Upper lobe of left lung (tissue), 6 donors: ENCODE measurements around the gene KIRREL1. TPM values are rescaled to one million over a fixed set of nuclear protein-coding genes. Genes with fewer than 3 reads are reported as not detected.

ENCODE experiments used
- ATAC-seq, 2 donors: fragments of 200-7000 bp; cut with Tn5 transposase; one replicate each; pipeline ENCODE4 v1.9.1; 2022; ENCODE audit warnings: mild to moderate bottlenecking in 2 of 2, moderate library complexity in 2 of 2; ENCODE audit not compliant: low FRiP score in 2 of 2
- DNase-seq, 2 donors: peaks; one replicate each; pipeline ENCODE4 v3.0.0-alpha.2; 2019 to 2020
- H3K27ac ChIP-seq, 4 donors: fragments of 200-600 bp; sonication (generic); one replicate each; pipeline ENCODE4 v1.5.1; 2016 to 2019
- H3K27me3 ChIP-seq, 4 donors: fragments of 200-600 bp; sonication (generic); one replicate each; pipeline ENCODE4 v1.5.1; 2017 to 2019
- H3K36me3 ChIP-seq, 4 donors: fragments of 200-600 bp; sonication (generic); one replicate each; pipeline ENCODE4 v1.5.1; 2016 to 2019
- H3K4me1 ChIP-seq, 4 donors: fragments of 200-600 bp; sonication (generic); one replicate each; pipeline ENCODE4 v1.5.1; 2018 to 2019
- H3K4me3 ChIP-seq, 4 donors: fragments of 200-600 bp; sonication (generic); one replicate each; pipeline ENCODE4 v1.5.1; 2017 to 2019; ENCODE audit warnings: mild to moderate bottlenecking in 2 of 4, moderate library complexity in 1 of 4
- H3K9me3 ChIP-seq, 4 donors: fragments of 200-600 bp; sonication (generic); one replicate each; pipeline ENCODE4 v1.5.1; 2018 to 2019
- EP300 ChIP-seq, 4 donors: sonication (generic); formaldehyde crosslinking; IDR thresholded peaks; one replicate each; pipeline ENCODE4 v1.5.1; 2017; ENCODE audit warnings: antibody characterized with exemption in 4 of 4, control low read depth in 2 of 4
- POLR2A ChIP-seq, 4 donors: fragments of 450-650 bp; IDR thresholded peaks; one replicate each; pipeline ENCODE4 v1.5.1; 2016 to 2017; ENCODE audit warnings: antibody characterized with exemption in 4 of 4, mild to moderate bottlenecking in 2 of 4
- POLR2AphosphoS5 ChIP-seq, 2 donors: sonication (generic); formaldehyde crosslinking; IDR thresholded peaks; one replicate each; pipeline ENCODE4 v1.5.1; 2017; ENCODE audit warnings: antibody characterized with exemption in 2 of 2
- WGBS, 2 donors: methylation state at CpG; one replicate each; pipeline ENCODE4 v1.1.5; 2017 to 2018; 5-methylcytosine and 5-hydroxymethylcytosine counted together
- total RNA-seq, 6 donors: library from RNA; depleted of rRNA in 4 of 6; stranded (reverse); fragments of >200 nt in 4 of 6; gene quantifications; one replicate each; pipeline versions ENCODE4 v1.1.0 to v1.2.1, GENCODE V29; 2016 to 2021
- TF ChIP-seq, protein P1 (sequence below), 6 experiments: fragments of 450-650 bp in 4 of 6; fragments of 200-600 bp in 2 of 6; sonication (generic) in 2 of 6; IDR thresholded peaks; one replicate each; pipeline ENCODE4 v1.5.1; 2016 to 2019; ENCODE audit warnings: antibody characterized with exemption in 6 of 6
- donor health status: DM: no; HTN: no; CAD: no; lungs with moderate emphysema.
- donor health status: DM: no; HTN: yes; CAD: no; lungs with severe emphysema.

Gene KIRREL1
- total RNA-seq, 6 donors from 2014 or later, result 16.9 to 40.6 (median 25.8) TPM

DNA sequence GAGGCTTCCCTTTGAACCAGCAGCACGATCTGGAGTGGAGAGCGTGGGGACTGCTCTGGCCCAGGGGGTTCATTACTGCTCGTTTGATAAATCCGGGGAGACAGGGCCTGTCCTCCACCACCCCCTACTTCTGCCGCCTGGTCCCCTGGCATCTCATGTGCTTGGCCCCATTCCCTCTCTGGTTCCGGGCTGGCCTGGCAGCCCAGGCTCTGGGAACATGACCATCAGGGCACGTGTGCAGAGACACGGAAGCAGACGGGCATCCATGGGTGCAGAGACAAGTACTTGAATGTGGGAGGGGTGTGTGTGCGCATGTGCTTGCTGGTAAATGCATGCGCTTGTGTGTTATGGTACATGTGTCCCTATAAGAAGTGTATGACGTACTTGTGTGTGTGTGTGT lies 75.5 kb downstream of the KIRREL1 start:
- 51 to 71% methylated on average over 10 to 12 of the region's 12 CpGs for WGBS, 2 donors
- Histone ChIP-seq H3K4me3 (no peak overlapping the region), H3K36me3 (no peaks in the 10 kb centered on the region), H3K9me3 (no peaks in the 10 kb centered on the region), H3K27me3 (no peaks in the 10 kb centered on the region), H3K4me1 (peaks cover 5 to 22% (median 11%) of the 10 kb centered on the region in 4 donors), H3K27ac (no peak overlapping the region)
- DNase-seq, result peak in 1 of 2 donors; percentile 33
- ATAC-seq, result no peak
- TF ChIP-seq EP300 (IDR thresholded peaks at IDR 0.05) (no peak), POLR2A (IDR thresholded peaks at IDR 0.05) (no peak), POLR2AphosphoS5 (IDR thresholded peaks at IDR 0.05) (no peak)
- TF ChIP-seq, protein P1, sequence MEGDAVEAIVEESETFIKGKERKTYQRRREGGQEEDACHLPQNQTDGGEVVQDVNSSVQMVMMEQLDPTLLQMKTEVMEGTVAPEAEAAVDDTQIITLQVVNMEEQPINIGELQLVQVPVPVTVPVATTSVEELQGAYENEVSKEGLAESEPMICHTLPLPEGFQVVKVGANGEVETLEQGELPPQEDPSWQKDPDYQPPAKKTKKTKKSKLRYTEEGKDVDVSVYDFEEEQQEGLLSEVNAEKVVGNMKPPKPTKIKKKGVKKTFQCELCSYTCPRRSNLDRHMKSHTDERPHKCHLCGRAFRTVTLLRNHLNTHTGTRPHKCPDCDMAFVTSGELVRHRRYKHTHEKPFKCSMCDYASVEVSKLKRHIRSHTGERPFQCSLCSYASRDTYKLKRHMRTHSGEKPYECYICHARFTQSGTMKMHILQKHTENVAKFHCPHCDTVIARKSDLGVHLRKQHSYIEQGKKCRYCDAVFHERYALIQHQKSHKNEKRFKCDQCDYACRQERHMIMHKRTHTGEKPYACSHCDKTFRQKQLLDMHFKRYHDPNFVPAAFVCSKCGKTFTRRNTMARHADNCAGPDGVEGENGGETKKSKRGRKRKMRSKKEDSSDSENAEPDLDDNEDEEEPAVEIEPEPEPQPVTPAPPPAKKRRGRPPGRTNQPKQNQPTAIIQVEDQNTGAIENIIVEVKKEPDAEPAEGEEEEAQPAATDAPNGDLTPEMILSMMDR (IDR thresholded peaks at IDR 0.05), result no peak

DNA sequence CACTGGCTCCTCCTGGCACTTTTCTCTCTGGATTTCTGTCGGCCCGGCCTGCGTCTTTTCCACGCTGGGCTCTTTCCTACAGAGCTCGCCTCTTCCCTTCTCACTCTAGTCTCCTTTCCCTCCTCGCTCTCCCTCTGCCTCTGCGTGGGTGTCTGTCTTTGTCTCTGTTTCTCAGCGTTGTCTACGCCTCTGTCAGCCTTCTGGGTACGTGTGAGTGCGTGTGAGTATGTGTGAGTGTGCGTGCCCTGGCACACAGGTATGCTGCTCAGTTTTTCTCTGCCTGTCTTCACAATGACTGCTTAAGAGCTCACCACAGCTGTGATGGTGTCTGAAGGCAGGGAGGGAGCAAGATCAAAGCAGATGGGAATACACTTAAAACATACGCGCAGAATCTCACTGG lies 77.7 kb downstream of the KIRREL1 start:
- WGBS, 2 donors, result 81 to 83% methylated on average over 14 of the region's 14 CpGs
- ATAC-seq (no peak), DNase-seq (no peak)
- H3K27ac ChIP-seq, result no peak overlapping the region
- no peaks in the 10 kb centered on the region for H3K36me3 ChIP-seq
- no peaks in the 10 kb centered on the region for H3K27me3 ChIP-seq
- H3K9me3 ChIP-seq, result no peaks in the 10 kb centered on the region
- no peak for TF ChIP-seq POLR2A (IDR thresholded peaks at IDR 0.05)
- TF ChIP-seq, protein P1 (IDR thresholded peaks at IDR 0.05), result no peak
- no peak for TF ChIP-seq POLR2AphosphoS5 (IDR thresholded peaks at IDR 0.05)
- TF ChIP-seq EP300 (IDR thresholded peaks at IDR 0.05), result no peak
- no peak overlapping the region for H3K4me3 ChIP-seq
- peaks cover 6 to 19% (median 11%) of the 10 kb centered on the region in 4 donors for H3K4me1 ChIP-seq

DNA sequence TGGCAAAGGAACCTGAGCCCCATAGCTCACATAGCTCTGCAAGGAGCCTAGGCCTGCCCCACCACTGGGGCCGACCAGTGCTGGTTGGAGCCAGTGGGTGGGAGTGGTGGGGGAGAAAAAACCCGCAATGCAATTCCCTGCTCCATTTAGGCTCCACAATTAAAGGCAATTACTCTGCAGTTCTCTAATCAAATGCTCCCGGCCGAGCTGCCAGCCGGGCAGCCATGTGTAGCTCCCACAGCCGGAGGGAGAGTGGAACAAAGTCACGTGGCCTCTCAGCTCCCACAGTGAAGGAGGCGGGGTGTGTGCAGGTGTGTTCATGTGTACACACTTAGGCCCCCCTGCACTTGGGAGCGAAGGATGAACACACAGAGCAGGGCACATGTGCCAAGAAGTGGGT lies 81.6 kb downstream of the KIRREL1 start:
- TF ChIP-seq POLR2AphosphoS5 (IDR thresholded peaks at IDR 0.05) (no peak), POLR2A (IDR thresholded peaks at IDR 0.05) (no peak)
- H3K4me1 ChIP-seq, result peaks cover 0 to 9% (median 1%) of the 10 kb centered on the region in 4 donors
- H3K27ac ChIP-seq, result no peak overlapping the region
- peaks cover 0 to 23% (median 6%) of the 10 kb centered on the region in 4 donors for H3K36me3 ChIP-seq
- ATAC-seq (peak in 1 of 2 donors; percentile 4), DNase-seq (peak in 1 of 2 donors; percentile 28)
- 71 to 73% methylated on average over 8 to 9 of the region's 9 CpGs for WGBS, 2 donors
- no peaks in the 10 kb centered on the region for H3K27me3 ChIP-seq
- no peaks in the 10 kb centered on the region for H3K9me3 ChIP-seq
- no peak overlapping the region for H3K4me3 ChIP-seq

DNA sequence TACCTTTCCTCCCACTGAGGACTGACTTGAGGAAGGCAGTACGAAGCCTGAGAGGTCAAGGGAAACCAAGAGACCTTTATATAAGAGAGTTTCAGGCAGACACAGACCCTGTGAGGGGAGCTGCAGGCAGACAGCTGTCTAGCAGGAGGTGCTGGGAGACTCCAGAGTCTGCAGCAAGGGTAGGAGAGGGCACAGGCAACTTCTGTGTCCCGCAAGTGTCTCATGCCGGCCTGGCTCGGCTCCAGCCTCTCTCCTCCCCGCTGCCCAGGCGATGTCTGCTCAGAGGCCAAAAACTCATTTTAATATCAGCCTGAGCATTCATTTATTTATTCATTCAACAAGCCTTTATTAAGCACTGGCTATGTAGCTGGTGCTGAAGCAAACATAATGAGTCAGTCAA lies 83.0 kb downstream of the KIRREL1 start:
- no peak for DNase-seq
- Histone ChIP-seq H3K36me3 (peaks cover 0 to 27% (median 12%) of the 10 kb centered on the region in 4 donors), H3K4me3 (no peak overlapping the region), H3K4me1 (peaks cover 0 to 6% (median 0%) of the 10 kb centered on the region in 4 donors), H3K27ac (no peak overlapping the region), H3K9me3 (no peaks in the 10 kb centered on the region), H3K27me3 (no peaks in the 10 kb centered on the region)
- ATAC-seq, result no peak
- 62 to 73% methylated on average over 6 of the region's 6 CpGs for WGBS, 2 donors
- no peak for TF ChIP-seq POLR2A (IDR thresholded peaks at IDR 0.05)
- TF ChIP-seq POLR2AphosphoS5 (IDR thresholded peaks at IDR 0.05), result no peak
- TF ChIP-seq EP300 (IDR thresholded peaks at IDR 0.05), result no peak
- TF ChIP-seq, protein P1 (IDR thresholded peaks at IDR 0.05), result no peak

GRCh38 chr1:158077411-158078256 lies 84.2 kb downstream of the KIRREL1 start:
- TF ChIP-seq EP300 (IDR thresholded peaks at IDR 0.05) (no peak), POLR2AphosphoS5 (IDR thresholded peaks at IDR 0.05) (no peak), POLR2A (IDR thresholded peaks at IDR 0.05) (no peak)
- TF ChIP-seq, protein P1 (IDR thresholded peaks at IDR 0.05), result no peak
- ATAC-seq (no peak), DNase-seq (peak in 1 of 2 donors; percentile 72)
- H3K27me3 ChIP-seq, result no peaks in the 10 kb centered on the region
- H3K4me3 ChIP-seq, result no peak overlapping the region
- no peaks in the 10 kb centered on the region for H3K9me3 ChIP-seq
- H3K36me3 ChIP-seq, result peaks cover 0 to 35% (median 14%) of the 10 kb centered on the region in 4 donors
- H3K27ac ChIP-seq, result no peak overlapping the region
- H3K4me1 ChIP-seq, result peaks cover 0 to 4% (median 0%) of the 10 kb centered on the region in 4 donors
- 92% methylated on average over 18 to 22 of the region's 22 CpGs for WGBS, 2 donors
